Sciatic nerve (tissue), 2 donors: ENCODE measurements around the gene IGF1. TPM values are rescaled to one million over a fixed set of nuclear protein-coding genes. Genes with fewer than 3 reads are reported as not detected.
A peak's percentile ranks its signal among the peaks of the same experiment; 100 is the strongest.

Experiments
- ATAC-seq: fragments of 200-7000 bp; cut with Tn5 transposase; one replicate; pipeline ENCODE4 v1.9.1; 2020; ENCODE audit warnings: mild to moderate bottlenecking, moderate library complexity
- DNase-seq: peaks from one replicate; pipeline ENCODE4 v3.0.0-alpha.2; 2020; ENCODE audit warnings: low spot score
- intact Hi-C: fragments of 100-400 bp; cut with DNase I; formaldehyde crosslinking; loops from one replicate; pipeline ENCODE4 v1.14.2; 2022
- total RNA-seq: library from RNA; stranded (reverse); fragmentation: NEBNext Ultra II Directional; extraction: Animal tissue kit (Norgen Biotek cat#: 25700); gene quantifications from one replicate; pipeline ENCODE4 v1.2.1, GENCODE V29; 2021
- donor health status: DM: no; HTN: no; CAD: no.
- donor health status: DM: no; HTN: no; CAD: no.

IGF1 gene
- 52.1 TPM for total RNA-seq

- ATAC-seq (peak; percentile 77), DNase-seq (no peak)
- intact Hi-C loops, result no loop called here
These were observed at the start of gene IGF1 for GRCh38 chr12:102480406-102480805. IGF1 (minus strand) TSS chr12:102480563; CDS start chr12:102480381, 182 bp downstream.

DNA sequence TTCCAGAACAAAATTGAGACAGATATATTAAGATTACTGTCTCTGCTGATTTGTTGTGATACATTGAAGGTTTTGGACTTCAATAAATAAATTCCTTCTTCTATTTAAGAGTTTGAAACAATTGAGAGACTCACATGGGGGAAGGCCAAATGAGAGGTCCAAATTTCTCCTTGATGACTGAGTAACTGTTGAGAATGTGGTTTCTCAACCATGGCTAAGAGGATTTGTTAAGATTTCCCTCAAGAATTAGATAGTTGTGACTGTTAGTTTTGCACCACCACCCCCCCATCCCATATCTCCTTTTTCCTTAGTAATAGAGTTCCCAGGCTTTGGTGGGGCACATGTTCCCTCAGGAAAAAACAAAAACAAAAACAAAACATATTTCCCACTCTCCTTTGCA is 47.7 kb upstream of the IGF1 start:
- no peak for ATAC-seq
- DNase-seq, result no peak
- intact Hi-C loops, result no loop called here

- intact Hi-C loops, result no loop called here
- DNase-seq (no peak), ATAC-seq (peak; percentile 13)
These were observed 46.9 kb upstream of the IGF1 start for GRCh38 chr12:102527171-102527720.

DNA sequence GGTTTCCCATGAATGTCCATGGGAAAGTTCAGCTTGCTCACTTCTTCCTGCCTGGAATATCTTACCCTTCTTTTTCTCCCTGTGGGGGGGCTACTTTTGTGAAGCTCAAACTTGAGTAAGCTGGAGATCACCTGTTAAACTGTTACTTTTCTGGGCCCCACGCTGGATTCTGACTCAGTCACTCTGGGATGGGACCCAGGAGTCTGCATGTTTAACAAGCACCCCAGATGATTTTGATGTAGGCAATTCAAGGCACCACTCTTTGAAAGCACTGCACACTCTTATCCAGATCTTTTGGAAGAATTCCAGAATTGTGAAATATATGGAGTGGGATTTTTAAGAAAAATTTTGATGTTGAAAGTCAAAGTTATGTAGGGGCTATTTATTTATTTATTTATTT is 46.3 kb upstream of the IGF1 start:
- no peak for DNase-seq
- intact Hi-C loops, result no loop called here
- no peak for ATAC-seq

GRCh38 chr12:102522768-102523167 is 42.4 kb upstream of the IGF1 start:
- ATAC-seq (no peak), DNase-seq (no peak)
- intact Hi-C loops, result no loop called here

DNA sequence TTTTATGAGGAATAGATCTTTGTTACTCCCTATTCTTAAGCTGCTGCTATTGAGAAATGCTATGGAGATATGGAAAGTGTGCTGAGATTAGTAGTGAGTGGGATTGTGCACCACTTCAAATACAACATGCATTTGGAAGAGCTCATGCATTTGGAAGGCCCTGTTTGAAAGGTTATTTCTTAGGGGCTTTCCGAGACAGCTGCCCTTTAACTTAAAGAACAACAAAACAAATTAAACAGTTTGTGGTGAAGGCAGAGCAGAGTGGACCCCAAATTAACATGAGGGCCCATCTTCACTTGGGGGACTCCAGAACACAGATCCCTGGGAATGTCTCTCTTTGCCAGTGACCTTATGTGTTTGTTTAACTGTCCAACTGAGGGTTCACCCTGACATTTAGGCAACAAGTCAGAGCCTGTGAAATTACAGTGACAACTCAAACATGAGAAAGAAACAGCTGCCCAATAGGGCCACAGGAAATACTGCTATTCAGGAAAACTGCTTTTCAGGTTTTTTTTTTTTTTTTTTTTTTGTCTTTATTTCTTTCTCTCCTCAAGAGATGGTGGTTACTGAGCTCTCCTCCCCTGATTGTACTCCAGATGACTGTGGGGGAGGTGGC is 41.4 kb upstream of the IGF1 start:
- no peak for DNase-seq
- no peak for ATAC-seq
- intact Hi-C loops, result no loop called here

- DNase-seq (no peak), ATAC-seq (no peak)
- intact Hi-C loops, result no loop called here
These were observed 38.5 kb upstream of the IGF1 start for GRCh38 chr12:102518871-102519270.

GRCh38 chr12:102514696-102515095 is 34.3 kb upstream of the IGF1 start:
- ATAC-seq, result no peak

DNA sequence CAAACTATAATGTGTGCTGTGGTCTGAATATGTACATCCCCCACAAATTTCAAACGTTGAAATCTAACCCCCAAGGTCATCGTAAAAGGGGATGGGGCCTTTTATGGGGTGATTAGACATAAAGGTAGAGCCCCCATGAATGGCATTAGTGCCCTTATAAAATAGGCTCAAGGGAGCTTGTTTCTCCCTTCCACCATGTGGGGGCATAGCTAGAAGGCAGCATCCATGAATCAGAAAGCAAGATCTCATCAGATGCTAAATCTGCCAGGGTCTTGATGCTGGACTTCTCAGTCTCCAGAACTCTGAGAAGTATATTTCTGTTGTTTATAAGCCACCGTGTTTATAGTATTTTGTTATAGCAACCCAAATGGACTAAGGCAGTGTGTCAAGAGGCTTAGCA is 33.4 kb upstream of the IGF1 start:
- intact Hi-C loops, result no loop called here
- DNase-seq, result no peak
- no peak for ATAC-seq

More at GRCh38 chr12:102514696-102515095, 34.3 kb upstream of the IGF1 start:
- no peak for DNase-seq
- intact Hi-C loops, result no loop called here

DNA sequence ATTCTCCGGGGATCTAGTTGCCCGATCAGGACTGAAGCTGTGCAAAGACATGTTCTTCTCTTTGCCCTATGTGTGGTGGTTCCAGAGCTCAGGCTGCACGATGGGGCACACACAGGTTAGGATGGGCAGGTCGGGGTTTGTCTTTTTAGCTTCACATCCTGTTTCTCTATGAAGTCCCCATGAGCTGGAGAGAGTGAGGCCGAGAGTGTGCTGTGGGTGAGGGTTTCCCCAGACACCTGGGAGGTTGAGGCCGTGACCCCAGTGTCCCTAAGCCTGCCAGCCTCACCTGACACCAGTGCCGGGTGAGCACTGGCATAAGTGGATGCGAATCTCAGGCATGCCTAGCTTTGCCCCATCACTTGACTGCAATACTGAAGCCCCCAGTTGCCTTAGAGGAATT is 32.9 kb upstream of the IGF1 start:
- intact Hi-C loops, result no loop called here
- DNase-seq (no peak), ATAC-seq (no peak)

DNA sequence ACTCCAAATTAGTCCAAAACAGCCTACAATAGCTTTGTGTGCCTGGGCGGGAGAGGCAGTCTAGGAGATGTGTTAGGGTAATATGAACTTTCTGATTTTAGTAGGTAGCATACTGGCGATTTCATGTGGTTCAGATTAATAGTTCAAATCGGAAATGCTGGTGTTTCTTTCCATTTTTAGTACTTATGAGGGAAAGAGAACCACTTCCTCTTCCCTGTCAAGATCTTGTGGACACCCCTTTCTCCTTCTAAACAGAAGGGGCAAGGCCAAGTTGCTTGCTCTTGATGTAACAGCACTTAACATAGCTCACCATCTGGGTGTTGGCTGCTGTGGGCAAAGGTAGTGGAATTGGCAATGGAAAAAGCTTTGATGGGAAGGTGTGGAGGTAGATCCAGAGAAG is 32.2 kb upstream of the IGF1 start:
- DNase-seq, result no peak
- intact Hi-C loops, result no loop called here
- ATAC-seq, result no peak

- ATAC-seq (no peak), DNase-seq (no peak)
- intact Hi-C loops, result no loop called here
These were observed 31.2 kb upstream of the IGF1 start for GRCh38 chr12:102511575-102511974.

- intact Hi-C loops, result no loop called here
- no peak for ATAC-seq
- DNase-seq, result no peak
These were observed 30.1 kb upstream of the IGF1 start for GRCh38 chr12:102510463-102510862.

DNA sequence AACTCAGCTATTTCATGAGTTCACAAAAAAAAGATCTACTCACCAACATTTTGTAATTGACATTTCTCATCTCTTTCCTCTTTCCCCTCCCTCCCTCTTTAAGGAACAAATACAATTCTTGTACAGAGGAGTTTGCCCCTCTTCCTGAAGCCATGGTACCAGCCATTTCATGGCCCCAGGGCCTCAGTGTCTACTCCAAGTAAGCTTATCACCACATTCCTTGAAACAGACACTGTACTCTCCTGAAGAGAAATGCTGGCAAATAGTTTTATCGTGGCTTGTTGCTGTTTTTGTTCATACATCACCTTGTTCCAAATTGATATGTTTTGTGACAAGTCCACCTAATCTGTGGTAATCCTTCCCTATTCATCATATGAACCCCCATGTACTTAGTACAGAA is 29.7 kb upstream of the IGF1 start:
- ATAC-seq (no peak), DNase-seq (no peak)
- intact Hi-C loops, result no loop called here

DNA sequence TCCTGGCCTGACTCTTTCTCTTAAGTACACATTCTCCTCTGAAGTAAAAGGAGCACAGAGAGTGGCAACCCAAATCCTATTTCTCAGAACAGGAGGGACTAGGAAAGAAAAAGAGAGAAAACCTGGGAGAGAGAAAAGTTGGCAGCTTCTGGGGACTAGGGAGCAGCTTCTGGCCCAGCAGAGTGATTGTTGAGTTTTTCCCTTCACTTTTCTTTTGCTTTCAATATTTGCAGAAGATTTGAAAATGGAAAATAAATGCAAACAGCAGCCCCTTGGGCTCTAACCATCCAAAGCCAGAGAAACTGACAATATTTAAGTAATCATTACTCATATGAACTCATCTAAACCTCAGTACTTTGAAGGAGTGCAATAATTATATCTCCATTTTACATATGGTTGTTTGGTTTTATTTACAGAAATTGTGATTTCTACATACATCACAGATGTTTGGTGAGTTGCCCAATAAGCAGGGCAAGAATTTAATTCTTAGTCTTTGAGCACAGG is 28.8 kb upstream of the IGF1 start:
- ATAC-seq, result no peak
- intact Hi-C loops, result no loop called here
- DNase-seq, result no peak

DNA sequence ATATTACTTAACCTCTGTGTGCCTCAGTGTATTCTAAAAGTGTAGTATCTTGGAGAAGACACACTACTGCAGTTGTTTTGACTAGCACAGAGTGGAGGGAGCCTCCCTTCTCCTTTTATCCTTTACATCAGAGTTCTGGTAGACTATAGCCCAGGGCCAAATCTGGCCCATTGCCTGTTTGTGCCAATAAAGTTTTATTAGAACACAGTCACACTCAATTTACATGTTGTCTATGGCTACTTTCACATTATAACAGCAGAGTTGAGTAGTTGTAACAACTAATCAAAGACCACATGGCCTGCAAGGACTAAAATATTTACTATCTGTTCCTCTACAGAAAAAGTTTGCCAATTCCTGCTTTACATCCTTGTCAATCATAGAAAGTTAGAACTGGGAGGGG is 27.7 kb upstream of the IGF1 start:
- intact Hi-C loops, result no loop called here
- ATAC-seq, result no peak
- DNase-seq, result no peak

DNA sequence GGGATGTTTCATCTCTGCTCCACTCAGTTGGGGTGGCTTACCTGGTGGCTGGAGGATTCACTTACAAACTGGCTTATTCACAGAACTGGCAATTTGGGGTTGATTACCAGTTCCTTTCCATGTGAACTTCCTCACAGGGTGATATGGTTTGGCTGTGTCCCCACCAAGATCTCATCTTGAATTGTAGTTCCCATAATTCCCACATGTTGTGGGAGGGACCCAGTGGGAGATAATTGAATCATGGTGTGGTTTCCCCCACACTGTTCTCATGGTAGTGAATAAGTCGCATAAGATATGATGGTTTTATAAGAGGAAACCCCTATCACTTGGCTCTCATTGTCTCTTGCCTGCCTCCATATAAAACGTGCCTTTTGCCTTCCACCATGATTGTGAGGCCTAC is 26.9 kb upstream of the IGF1 start:
- intact Hi-C loops, result no loop called here
- no peak for ATAC-seq

DNA sequence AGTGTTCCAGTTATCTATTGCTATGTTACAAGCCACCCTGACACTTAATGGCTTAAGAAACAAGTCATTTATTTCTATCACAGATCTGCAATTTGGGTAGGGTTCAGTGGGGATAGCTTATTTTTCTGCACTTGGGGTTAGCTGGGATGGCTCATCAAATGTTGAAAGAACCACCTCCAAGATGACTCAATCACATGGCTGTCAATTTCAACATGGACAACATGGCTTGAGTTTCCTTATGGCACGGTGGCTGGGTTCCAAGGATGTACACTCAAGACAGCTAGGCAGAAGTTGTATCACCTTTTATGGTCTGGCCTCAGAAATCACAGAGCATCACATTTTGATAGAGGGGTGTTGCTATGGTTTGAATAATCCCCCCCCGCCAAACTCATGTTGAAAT is 24.5 kb upstream of the IGF1 start:
- intact Hi-C loops, result no loop called here
- DNase-seq (no peak), ATAC-seq (no peak)

More for the DNA sequence above, 26.9 kb upstream of the IGF1 start:
- DNase-seq, result no peak

DNA sequence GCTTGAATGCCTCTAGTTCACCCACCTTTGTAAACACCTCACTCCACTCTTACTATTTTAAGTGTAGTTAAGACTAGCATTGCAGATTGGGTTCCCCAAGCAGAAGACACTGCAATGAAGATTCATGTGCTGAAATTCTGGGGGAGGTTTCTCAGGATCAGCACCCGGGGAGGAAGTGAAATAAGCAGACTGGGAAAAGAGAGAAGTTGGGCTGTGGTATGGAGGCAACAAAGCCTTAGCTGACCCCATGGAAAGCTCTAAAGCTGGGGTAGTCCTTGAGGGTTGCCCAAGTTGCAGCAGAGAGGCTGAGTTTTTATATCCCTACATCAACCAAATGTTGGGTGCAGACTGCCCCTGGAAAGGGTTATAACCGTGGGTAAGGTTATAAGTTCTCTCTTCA is 23.9 kb upstream of the IGF1 start:
- no peak for DNase-seq
- peak; percentile 73 for ATAC-seq
- intact Hi-C loops, result no loop called here

DNA sequence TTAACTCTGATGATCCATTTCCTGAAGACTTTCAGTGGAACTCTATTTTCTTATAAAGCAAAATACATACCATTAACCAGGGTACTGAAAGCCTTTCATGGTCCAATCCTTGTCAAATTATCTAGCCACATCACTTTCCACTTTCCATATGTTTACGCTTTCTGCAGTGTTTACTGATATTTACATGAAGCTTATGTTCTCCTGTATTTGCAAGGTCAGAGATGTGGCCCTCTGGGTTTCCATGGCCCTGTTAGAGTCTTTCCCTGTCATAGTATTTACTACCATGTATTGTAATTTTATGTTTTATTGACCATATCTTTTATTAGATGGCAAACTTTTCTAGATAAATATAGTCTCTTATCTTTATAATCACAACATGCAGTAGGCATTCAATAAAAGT is 23.5 kb upstream of the IGF1 start:
- ATAC-seq, result no peak
- no peak for DNase-seq
- intact Hi-C loops, result no loop called here

GRCh38 chr12:102503056-102503681 is 22.8 kb upstream of the IGF1 start:
- peak; percentile 37 for ATAC-seq
- no peak for DNase-seq

More at GRCh38 chr12:102503056-102503681, 22.8 kb upstream of the IGF1 start:
- intact Hi-C loops, result no loop called here
